Keratinocyte (primary cell): ENCODE measurements around the gene SRSF5. TPM values are rescaled to one million over a fixed set of nuclear protein-coding genes. Genes with fewer than 3 reads are reported as not detected.

Source experiments
- DNase-seq: peaks from one replicate; pipeline ENCODE4 v3.0.0-alpha.2; 2011; ENCODE audit warnings: low read depth, missing footprints, low spot score
- FAIRE-seq: peaks from 2 replicates; lab custom pipeline; 2011; peaks lifted over from hg19 to GRCh38; lab: Jason Lieb, UNC
- H2AFZ ChIP-seq: 2 replicates; pipeline ENCODE4 v1.6.0; 2012; ENCODE audit warnings: low read length, control low read depth, inconsistent platforms; ENCODE audit not compliant: control insufficient read depth
- H3K27ac ChIP-seq: 2 replicates; pipeline ENCODE4 v1.5.1; 2011; ENCODE audit warnings: low read length; ENCODE audit not compliant: control insufficient read depth, insufficient read depth
- H3K27me3 ChIP-seq: 3 replicates; pipeline ENCODE4 v1.6.0; 2011; ENCODE audit warnings: low read length; ENCODE audit not compliant: control insufficient read depth, insufficient read depth; ENCODE audit errors: extremely low read depth
- H3K36me3 ChIP-seq, 2 experiments: 2 replicates in 1 of 2; 3 replicates in 1 of 2; pipeline ENCODE4 v1.5.1; 2011; ENCODE audit warnings: low read length in 2 of 2, mild to moderate bottlenecking in 1 of 2; ENCODE audit not compliant: control insufficient read depth in 2 of 2, insufficient read depth in 2 of 2; ENCODE audit errors: extremely low read depth in 1 of 2
- H3K4me1 ChIP-seq: 3 replicates; pipeline ENCODE4 v1.5.1; 2011; ENCODE audit warnings: low read length; ENCODE audit not compliant: control insufficient read depth, insufficient read depth; ENCODE audit errors: extremely low read depth
- H3K4me2 ChIP-seq: 3 replicates; pipeline ENCODE4 v1.6.0; 2011; ENCODE audit warnings: low read depth, low read length; ENCODE audit not compliant: control insufficient read depth, insufficient read depth; ENCODE audit errors: extremely low read depth
- H3K4me3 ChIP-seq, 3 experiments: fragments of 200-600 bp in 1 of 3; sonication (generic) in 1 of 3; 2 replicates in 2 of 3; 3 replicates in 1 of 3; pipeline ENCODE4 v1.5.1; 2011 to 2016; ENCODE audit warnings: low read length in 3 of 3, mild to moderate bottlenecking in 3 of 3, control low read depth in 2 of 3, inconsistent platforms in 1 of 3, low read depth in 1 of 3, mixed read lengths in 1 of 3, mixed run types in 1 of 3, moderate library complexity in 1 of 3; ENCODE audit not compliant: control insufficient read depth in 2 of 3, insufficient read depth in 2 of 3; ENCODE audit errors: extremely low read depth in 1 of 3
- H3K79me2 ChIP-seq: 2 replicates; pipeline ENCODE4 v1.6.0; 2012; ENCODE audit warnings: low read length; ENCODE audit not compliant: control insufficient read depth, insufficient read depth
- H3K9ac ChIP-seq: 3 replicates; pipeline ENCODE4 v1.6.0; 2011; ENCODE audit warnings: low read length; ENCODE audit not compliant: control insufficient read depth, insufficient read depth; ENCODE audit errors: extremely low read depth
- H3K9me1 ChIP-seq: 3 replicates; pipeline ENCODE4 v1.6.0; 2011; ENCODE audit warnings: low read length; ENCODE audit not compliant: control insufficient read depth, insufficient read depth; ENCODE audit errors: extremely low read depth
- H3K9me3 ChIP-seq: 2 replicates; pipeline ENCODE4 v1.5.1; 2012; ENCODE audit warnings: low read depth, low read length; ENCODE audit not compliant: control insufficient read depth
- H4K20me1 ChIP-seq: 3 replicates; pipeline ENCODE4 v1.6.0; 2011; ENCODE audit warnings: low read length; ENCODE audit not compliant: control insufficient read depth, insufficient read depth; ENCODE audit errors: extremely low read depth
- EZH2 ChIP-seq: IDR thresholded peaks from one replicate; pipeline ENCODE4 v1.6.1; 2012; ENCODE audit warnings: inconsistent platforms, mild to moderate bottlenecking, low read length, moderate library complexity
- dilution Hi-C: fragments of 300-500 bp; cut with MboI; formaldehyde crosslinking; loops from one replicate; pipeline ENCODE4 v1.7.0; 2020; ENCODE audit warnings: low sequenced_read_pairs; ENCODE audit not compliant: extremely low pct_ligation_motif_present
- polyA plus RNA-seq, 5 experiments: library from polyadenylated mRNA; depleted of rRNA in 3 of 5; stranded (reverse) in 3 of 5; stranded (forward) in 1 of 5; unstranded in 1 of 5; fragments of >200 nt; gene quantifications; 1 replicate in 1 of 5; 2 replicates in 3 of 5; 3 replicates in 1 of 5; pipeline versions ENCODE4 v1.2.1 to v1.2.3, GENCODE V29; 2011 to 2012; ENCODE audit warnings: missing spikeins in 2 of 5, low read depth in 1 of 5, low replicate concordance in 1 of 5
- TF ChIP-seq, protein P1 (sequence below), 3 experiments: IDR thresholded peaks in 1 of 3; conservative IDR thresholded peaks in 1 of 3; optimal IDR thresholded peaks in 1 of 3; 2 replicates in 2 of 3; 3 replicates in 1 of 3; pipeline versions ENCODE3 to v1.5.1; 2011; ENCODE audit warnings: low read length in 3 of 3, mild to moderate bottlenecking in 3 of 3, moderate library complexity in 2 of 3, control low read depth in 1 of 3, inconsistent platforms in 1 of 3; ENCODE audit not compliant: insufficient read depth in 2 of 3; ENCODE audit errors: extremely low read depth in 1 of 3

Gene SRSF5
- polyA plus RNA-seq, 1 donor (not counting 4 experiments of a cell fraction or from before 2014, with no cell fraction given): 292 TPM

DNA sequence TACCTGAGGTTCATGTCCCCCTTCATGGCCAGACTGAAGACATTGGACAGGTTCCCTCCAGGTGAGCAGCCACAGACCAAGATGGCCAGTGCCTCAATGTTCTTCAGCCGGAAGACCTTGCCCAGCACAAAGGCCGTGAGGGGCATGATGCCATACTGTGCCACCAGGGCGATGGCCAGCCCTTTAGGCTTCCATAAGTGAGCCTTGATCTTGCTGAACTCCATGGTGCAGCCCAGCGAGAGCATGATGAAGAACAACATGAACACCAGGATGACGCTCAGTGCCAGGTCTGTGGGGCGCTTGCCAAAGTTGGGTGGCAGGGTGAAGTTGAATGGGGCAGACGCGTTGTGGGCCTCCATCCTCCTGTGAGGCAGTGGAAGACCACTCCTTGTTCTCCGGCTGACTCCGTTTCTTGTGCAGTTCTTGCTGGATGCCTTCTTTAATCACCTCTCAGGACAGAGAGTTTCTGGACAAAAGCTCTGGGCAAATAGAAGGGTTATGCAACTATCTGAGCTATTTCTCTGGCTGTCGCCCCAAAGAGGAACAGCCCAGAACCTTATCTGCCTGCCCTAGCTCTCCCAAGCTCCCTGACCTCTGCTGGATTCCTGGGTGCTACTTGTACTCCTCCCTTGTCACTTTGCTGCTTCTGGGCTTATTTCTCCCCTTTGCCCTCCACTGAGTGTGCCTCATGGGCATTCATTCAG is 30.0 kb downstream of the SRSF5 start, which contains the start of gene SLC10A1:
SLC10A1 (minus strand) TSS at position 445 of the 704 bp plus-strand sequence; CDS start at position 359, 86 bp downstream.
- no peak within 1 kb of the TSS for H3K27ac ChIP-seq
- no peak for FAIRE-seq

DNA sequence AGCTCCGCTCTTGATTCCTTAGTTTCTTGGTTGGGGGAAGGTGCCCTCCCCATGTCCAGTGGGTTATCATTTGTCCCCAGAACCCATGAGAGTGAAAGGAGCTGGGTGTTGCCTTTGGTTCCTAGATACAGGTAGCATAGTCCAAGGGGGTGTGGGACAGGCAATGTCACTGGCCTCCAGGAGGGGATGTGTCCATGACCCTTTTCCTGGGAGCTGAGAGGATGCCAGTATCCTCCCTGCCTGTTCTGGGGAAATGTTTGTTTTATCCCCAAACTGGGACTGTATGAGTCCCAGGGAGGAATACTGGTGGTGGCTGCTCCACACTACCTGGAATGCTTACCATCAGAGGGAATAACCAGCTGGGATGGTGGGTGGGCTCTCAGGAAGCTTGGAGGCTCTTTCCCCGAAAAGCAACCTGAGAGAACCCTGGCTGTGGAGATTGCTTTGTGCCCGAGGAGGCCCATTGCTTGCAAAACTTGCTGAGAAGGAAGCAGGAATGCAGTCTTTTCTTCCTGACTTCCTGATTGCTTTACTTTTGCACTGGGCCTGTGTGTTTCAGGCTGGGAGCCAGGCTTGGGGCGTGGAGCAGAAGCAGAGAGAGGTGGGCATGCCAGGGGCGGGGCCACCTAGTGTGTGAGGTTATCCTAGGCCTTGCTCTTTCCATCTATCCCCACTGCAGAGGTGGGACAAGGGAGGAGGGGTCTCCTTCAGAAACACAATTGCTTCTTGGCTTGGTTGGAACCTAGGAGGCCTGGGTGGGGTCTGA is 30.8 kb downstream of the SRSF5 start:
- H3K4me2 ChIP-seq: no peak overlapping the region
- H3K9me1 ChIP-seq: no peaks in the 10 kb centered on the region
- no peak overlapping the region for H3K9ac ChIP-seq
- dilution Hi-C loops: no loop called here
- H4K20me1 ChIP-seq: no peaks in the 10 kb centered on the region
- DNase-seq (no peak), FAIRE-seq (no peak)
- H3K36me3 ChIP-seq: no peaks in the 10 kb centered on the region
- no peak overlapping the region for H3K4me3 ChIP-seq
- no peaks in the 10 kb centered on the region for H3K9me3 ChIP-seq
- no peaks in the 10 kb centered on the region for H3K27me3 ChIP-seq
- TF ChIP-seq, protein P1, sequence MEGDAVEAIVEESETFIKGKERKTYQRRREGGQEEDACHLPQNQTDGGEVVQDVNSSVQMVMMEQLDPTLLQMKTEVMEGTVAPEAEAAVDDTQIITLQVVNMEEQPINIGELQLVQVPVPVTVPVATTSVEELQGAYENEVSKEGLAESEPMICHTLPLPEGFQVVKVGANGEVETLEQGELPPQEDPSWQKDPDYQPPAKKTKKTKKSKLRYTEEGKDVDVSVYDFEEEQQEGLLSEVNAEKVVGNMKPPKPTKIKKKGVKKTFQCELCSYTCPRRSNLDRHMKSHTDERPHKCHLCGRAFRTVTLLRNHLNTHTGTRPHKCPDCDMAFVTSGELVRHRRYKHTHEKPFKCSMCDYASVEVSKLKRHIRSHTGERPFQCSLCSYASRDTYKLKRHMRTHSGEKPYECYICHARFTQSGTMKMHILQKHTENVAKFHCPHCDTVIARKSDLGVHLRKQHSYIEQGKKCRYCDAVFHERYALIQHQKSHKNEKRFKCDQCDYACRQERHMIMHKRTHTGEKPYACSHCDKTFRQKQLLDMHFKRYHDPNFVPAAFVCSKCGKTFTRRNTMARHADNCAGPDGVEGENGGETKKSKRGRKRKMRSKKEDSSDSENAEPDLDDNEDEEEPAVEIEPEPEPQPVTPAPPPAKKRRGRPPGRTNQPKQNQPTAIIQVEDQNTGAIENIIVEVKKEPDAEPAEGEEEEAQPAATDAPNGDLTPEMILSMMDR (optimal IDR thresholded peaks at IDR 0.05 in 1 of 3, IDR thresholded peaks at IDR 0.05 in 1 of 3, conservative IDR thresholded peaks at IDR 0.05 in 1 of 3; ENCODE audit: extremely low read depth in 1 of 3, insufficient read depth in 2 of 3, low read length in 3 of 3): no peak
- no peak for TF ChIP-seq EZH2
- no peak overlapping the region for H3K27ac ChIP-seq
- H3K79me2 ChIP-seq: no peaks in the 10 kb centered on the region
- no peaks in the 10 kb centered on the region for H3K4me1 ChIP-seq
- H2AFZ ChIP-seq: peak overlapping the region; percentile 43

More for the DNA sequence above, 30.0 kb downstream of the SRSF5 start, which contains the start of gene SLC10A1:
- no peak within 1 kb of the TSS for H3K9ac ChIP-seq
- H3K36me3 ChIP-seq: no peaks in the 10 kb centered on the region
- H3K9me3 ChIP-seq: no peaks in the 10 kb centered on the region
- no peaks in the 10 kb centered on the region for H3K27me3 ChIP-seq
- dilution Hi-C loops: no loop called here
- no peaks in the 10 kb centered on the region for H4K20me1 ChIP-seq
- no peaks in the 10 kb centered on the region for H3K4me1 ChIP-seq
- no peak for DNase-seq
- no peaks in the 10 kb centered on the region for H3K9me1 ChIP-seq
- H3K4me2 ChIP-seq: no peak within 1 kb of the TSS
- H2AFZ ChIP-seq: peak within 1 kb of the TSS; percentile 43
- H3K4me3 ChIP-seq: no peak within 1 kb of the TSS
- H3K79me2 ChIP-seq: no peaks in the 10 kb centered on the region
- TF ChIP-seq, protein P1 (optimal IDR thresholded peaks at IDR 0.05 in 1 of 3, IDR thresholded peaks at IDR 0.05 in 1 of 3, conservative IDR thresholded peaks at IDR 0.05 in 1 of 3; ENCODE audit: extremely low read depth in 1 of 3, insufficient read depth in 2 of 3, low read length in 3 of 3): no peak
- no peak for TF ChIP-seq EZH2
